ENCODE results near the gene SH3BP4. TPM values are rescaled to one million over a fixed set of nuclear protein-coding genes. Genes with fewer than 3 reads are reported as not detected.

SH3BP4 gene
- polyA plus RNA-seq, 1 experiment = 224 TPM

GRCh38 chr2:234958311-234958710 is 6.5 kb downstream of the SH3BP4 start:
- ChIA-PET CTCF (interaction anchor here (1.0 to 4.6 kb wide), 3 partner anchors 149 to 414 kb away, joined by 3 to 18 read pairs (median 5); no protein-coding TSS in a partner anchor), POLR2A (interaction anchor here (1.2 to 2.0 kb wide), 3 partner anchors 9 to 36 kb away, joined by 3 to 7 read pairs (median 5); no protein-coding TSS in a partner anchor)
- Histone ChIP-seq H3K9me3 (ENCODE audit: control insufficient read depth, insufficient read depth, low read length) (no peaks in the 10 kb centered on the region), H3K27me3 (ENCODE audit: control insufficient read depth, insufficient read depth, low read length) (no peaks in the 10 kb centered on the region), H3K4me3 (ENCODE audit: low read depth, low read length) (peak overlapping the region; percentile 20; the same call in 1 of the 2 replicates), H3K27ac (ENCODE audit: low read depth, low read length) (peak overlapping the region; percentile 21)
- DNase-seq (ENCODE audit: low read depth, low spot score) = no peak
- TF ChIP-seq, protein P1, sequence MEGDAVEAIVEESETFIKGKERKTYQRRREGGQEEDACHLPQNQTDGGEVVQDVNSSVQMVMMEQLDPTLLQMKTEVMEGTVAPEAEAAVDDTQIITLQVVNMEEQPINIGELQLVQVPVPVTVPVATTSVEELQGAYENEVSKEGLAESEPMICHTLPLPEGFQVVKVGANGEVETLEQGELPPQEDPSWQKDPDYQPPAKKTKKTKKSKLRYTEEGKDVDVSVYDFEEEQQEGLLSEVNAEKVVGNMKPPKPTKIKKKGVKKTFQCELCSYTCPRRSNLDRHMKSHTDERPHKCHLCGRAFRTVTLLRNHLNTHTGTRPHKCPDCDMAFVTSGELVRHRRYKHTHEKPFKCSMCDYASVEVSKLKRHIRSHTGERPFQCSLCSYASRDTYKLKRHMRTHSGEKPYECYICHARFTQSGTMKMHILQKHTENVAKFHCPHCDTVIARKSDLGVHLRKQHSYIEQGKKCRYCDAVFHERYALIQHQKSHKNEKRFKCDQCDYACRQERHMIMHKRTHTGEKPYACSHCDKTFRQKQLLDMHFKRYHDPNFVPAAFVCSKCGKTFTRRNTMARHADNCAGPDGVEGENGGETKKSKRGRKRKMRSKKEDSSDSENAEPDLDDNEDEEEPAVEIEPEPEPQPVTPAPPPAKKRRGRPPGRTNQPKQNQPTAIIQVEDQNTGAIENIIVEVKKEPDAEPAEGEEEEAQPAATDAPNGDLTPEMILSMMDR (IDR thresholded peaks at IDR 0.05; ENCODE audit: low read depth, low read length) = no peak

DNA sequence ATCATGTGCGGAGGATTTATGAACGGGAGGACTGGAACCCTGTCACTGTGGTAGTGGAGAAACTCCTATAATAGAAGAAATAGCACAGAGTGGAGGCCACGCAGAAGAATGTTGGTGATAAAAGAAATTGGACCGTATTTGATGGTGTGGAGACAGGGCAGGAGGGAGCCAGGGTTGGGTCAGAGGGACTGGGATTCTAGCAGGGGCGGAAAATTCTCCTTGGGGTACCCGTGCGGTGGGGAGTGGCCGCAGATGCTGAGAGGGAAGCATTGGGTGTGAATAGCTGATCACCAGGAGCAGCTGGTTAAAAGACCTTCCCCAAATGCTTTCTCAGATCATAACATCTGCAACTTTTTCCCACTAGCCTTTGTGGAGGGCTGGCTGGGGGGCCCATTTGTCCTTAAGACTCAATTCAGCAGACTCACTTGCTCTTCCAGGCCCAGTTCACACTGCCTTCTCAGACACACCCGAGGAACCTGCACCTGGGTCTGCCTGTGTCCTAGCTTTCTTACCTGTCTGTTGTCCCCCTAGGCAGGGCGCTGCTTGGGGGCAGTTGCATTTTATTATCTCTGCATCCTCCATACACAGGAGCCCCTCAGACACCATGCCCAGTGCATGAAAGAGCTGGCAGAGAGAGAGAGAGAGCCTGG is 7.1 kb downstream of the SH3BP4 start:
- Histone ChIP-seq H3K4me3 (ENCODE audit: low read depth, low read length) (peak overlapping the region; percentile 7; the same call in 1 of the 2 replicates), H3K9me3 (ENCODE audit: control insufficient read depth, insufficient read depth, low read length) (no peaks in the 10 kb centered on the region), H3K27ac (ENCODE audit: low read depth, low read length) (peak overlapping the region; percentile 39), H3K27me3 (ENCODE audit: control insufficient read depth, insufficient read depth, low read length) (no peaks in the 10 kb centered on the region)
- ChIA-PET CTCF (interaction anchor here (0.6 to 1.8 kb wide), 3 partner anchors 285 to 415 kb away, joined by 3 to 7 read pairs (median 4); no protein-coding TSS in a partner anchor), POLR2A (interaction anchor here (1.2 to 2.0 kb wide), 2 partner anchors 9 to 23 kb away, joined by 5 to 7 read pairs; no protein-coding TSS in a partner anchor)
- TF ChIP-seq, protein P1 (IDR thresholded peaks at IDR 0.05; ENCODE audit: low read depth, low read length) = no peak
- no peak for DNase-seq (ENCODE audit: low read depth, low spot score)

DNA sequence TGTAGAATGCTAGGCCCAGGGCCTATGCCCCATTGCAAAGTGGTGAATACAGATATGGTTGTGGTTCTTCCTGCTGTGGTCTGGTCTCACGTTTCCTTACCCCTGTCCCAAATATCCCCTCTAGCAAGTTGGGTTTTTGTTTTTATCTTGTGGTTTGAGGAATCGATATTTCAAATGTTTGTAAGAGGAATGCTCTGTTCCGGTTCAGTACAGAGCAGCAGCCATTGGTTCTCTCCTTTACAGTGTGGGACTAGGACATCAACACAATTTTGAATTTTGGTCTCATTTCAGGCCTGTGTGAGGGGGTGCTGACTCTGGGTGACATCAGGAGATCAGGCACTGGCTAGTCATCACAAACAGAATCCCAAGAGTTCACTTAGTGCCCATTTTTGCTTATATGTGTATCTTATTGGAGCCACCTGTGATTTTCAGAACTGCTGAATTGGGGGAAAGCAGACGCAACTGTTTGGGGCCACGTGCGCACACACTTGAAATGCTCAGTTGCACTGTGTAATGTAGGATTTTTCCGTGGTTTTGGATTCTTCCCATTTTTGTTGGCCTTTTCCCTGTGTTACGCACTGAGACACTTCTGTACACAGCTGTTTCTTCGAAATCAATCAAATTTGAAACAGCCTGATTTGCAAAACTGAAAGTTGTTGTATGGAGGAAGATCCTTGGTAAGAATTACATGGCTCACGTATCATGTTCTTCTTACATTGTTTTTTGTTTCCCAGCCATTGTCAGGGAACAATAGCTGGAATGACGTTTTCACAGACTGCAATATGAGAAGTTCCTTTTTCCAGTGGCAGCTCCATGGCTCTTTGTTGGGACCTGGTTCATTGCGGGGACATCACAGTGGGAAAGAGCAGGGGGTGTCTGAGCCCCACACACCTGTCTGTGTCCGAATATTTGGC is 8.6 kb downstream of the SH3BP4 start:
- Histone ChIP-seq H3K27me3 (ENCODE audit: control insufficient read depth, insufficient read depth, low read length) (no peaks in the 10 kb centered on the region), H3K27ac (ENCODE audit: low read depth, low read length) (peak overlapping the region; percentile 52), H3K4me3 (ENCODE audit: low read depth, low read length) (no peak overlapping the region; the same call in 1 of the 2 replicates), H3K9me3 (ENCODE audit: control insufficient read depth, insufficient read depth, low read length) (no peaks in the 10 kb centered on the region)
- POLR2A ChIA-PET = no interaction called here
- CTCF ChIA-PET = interaction anchor here (1.0 to 1.8 kb wide), 3 partner anchors 25 to 415 kb away, joined by 3 to 7 read pairs (median 4); no protein-coding TSS in a partner anchor
- TF ChIP-seq, protein P1 (IDR thresholded peaks at IDR 0.05; ENCODE audit: low read depth, low read length) = no peak
- DNase-seq (ENCODE audit: low read depth, low spot score) = no peak

DNA sequence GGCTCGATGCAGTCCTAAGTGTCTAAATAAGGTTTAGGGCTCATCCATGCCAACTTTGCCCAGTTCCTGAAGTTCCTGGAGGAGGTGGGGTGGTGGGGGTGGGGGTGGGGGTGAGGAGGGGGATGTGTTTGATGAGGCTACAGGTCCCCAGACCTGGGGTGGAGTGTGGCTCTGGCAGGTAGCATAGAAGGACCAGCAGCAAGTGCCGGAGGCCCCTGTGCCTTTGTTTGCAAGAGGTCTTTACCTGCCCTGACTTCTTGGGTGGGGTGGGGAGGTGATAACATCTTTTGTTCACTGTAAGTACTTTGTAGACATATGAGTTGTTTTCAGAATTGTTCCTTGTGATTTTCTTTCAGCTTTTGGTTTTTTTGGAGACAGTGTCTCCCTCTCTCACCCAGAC is 10.0 kb downstream of the SH3BP4 start:
- POLR2A ChIA-PET = no interaction called here

More for the DNA sequence above, 10.0 kb downstream of the SH3BP4 start:
- CTCF ChIA-PET = interaction anchor here (1.2 to 2.1 kb wide), 2 partner anchors 287 to 416 kb away, joined by 3 to 6 read pairs; no protein-coding TSS in a partner anchor
- H3K27ac ChIP-seq (ENCODE audit: low read depth, low read length) = no peak overlapping the region
- H3K4me3 ChIP-seq (ENCODE audit: low read depth, low read length) = no peak overlapping the region
- TF ChIP-seq, protein P1 (IDR thresholded peaks at IDR 0.05; ENCODE audit: low read depth, low read length) = no peak
- no peaks in the 10 kb centered on the region for H3K9me3 ChIP-seq (ENCODE audit: control insufficient read depth, insufficient read depth, low read length)
- H3K27me3 ChIP-seq (ENCODE audit: control insufficient read depth, insufficient read depth, low read length) = no peaks in the 10 kb centered on the region
- no peak for DNase-seq (ENCODE audit: low read depth, low spot score)
